ENCODE results near the gene EFEMP2.

EFEMP2 gene

DNA sequence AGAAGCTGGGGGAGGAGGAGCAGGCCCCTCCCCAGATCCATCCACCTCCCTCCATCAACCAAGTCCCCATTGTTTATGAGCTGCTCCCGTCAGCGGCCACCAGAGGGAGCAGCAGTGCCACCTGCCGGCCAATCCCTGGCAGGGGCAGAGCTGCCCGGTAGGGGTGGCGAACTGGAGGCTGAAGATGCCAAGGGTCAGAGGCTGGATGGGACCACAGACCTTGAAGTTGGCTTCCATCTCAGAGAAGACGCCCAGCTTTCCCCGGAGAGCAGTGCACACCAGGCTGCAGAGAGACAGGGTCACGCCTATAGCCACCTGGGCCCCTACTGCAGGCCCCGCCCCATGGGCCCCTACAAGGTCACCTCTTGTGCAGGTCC, 12.1 kb upstream of the EFEMP2 start:
- DNase-seq = peak; percentile 72

DNA sequence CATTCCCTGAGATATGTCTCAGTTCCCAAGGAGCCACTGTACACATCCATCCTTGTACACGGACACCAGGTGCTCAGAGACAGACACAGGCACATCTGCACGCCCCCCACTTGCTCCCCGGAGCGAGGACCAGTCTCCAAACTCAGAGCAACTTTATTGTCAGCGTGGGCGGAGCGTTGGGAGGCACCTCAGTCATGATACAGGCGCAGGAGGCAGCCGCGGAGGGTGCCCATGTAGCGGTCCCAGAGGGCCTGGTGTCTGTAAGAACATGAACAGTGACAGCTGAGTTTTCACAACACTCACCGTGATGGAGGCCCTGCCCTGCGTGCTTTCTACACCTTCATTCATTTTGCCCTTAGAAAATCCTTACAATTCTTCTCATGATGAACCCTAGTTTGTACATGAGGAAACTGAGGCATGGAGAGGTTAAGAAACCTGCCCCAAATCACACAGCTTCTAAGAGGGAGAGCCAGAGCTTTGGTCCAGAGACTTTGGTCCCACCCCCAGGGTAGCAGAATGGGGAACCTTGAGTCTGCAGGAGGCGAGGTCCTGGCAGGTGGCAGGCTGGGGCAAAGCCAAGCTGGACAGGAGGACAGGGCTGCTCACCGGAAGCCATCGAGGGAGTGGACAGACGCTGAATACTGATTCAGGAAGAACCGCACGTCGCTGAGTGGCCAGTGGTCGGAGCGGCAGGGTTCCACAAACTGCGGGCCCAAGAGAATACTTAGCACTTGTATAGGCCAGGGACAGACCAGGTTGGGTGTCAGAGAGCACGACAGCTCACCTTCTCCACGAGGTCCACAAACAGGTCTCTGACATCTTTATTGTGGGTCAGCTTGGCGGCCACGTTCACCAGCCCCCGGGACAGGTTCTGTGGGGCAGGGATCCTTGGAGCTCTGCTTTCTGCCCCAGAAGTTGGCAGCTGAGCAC, 11.5 kb upstream of the EFEMP2 start:
- DNase-seq = no peak

- no peak for DNase-seq
Observed at GRCh38 chr11:65883058-65883761, 10.6 kb upstream of the EFEMP2 start.

DNA sequence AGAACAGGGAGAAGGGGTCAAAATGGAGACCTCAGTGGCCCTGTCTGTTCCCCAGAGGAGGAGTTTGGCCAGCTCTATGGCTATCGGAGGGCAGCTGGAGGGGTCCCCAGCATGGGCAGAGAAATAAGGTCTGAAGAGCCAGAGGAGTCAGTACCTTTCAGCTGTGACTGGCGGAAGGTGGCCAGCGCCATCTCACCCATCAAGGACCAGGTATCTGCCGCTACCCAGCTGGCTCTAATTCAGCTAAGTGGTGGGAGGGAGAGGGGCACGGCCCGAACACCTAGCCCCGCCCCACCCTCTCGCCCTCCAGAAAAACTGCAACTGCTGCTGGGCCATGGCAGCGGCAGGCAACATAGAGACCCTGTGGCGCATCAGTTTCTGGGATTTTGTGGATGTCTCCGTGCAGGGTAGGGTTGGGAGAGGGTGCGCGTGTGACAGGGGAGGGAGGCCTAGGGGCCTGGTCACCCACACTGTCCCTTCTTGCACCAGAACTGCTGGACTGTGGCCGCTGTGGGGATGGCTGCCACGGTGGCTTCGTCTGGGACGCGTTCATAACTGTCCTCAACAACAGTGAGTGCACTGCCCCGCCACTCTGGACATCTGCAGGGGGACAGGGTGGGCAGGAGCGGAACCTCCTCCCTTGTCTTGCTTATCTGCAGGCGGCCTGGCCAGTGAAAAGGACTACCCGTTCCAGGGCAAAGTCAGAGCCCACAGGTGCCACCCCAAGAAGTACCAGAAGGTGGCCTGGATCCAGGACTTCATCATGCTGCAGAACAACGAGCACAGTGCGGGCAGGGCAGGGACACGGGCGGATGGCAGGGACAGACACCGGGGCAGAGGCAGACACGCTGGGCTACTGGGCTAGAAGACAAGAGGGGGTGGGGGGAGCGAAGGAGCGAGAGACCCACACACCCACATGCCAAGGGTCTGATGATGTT, 9.8 kb upstream of the EFEMP2 start:
- DNase-seq = no peak

- no peak for DNase-seq
Observed at GRCh38 chr11:65880844-65881421, 8.3 kb upstream of the EFEMP2 start.

GRCh38 chr11:65880027-65880426, 7.4 kb upstream of the EFEMP2 start:
- no peak for DNase-seq

GRCh38 chr11:65879617-65880016, 7.0 kb upstream of the EFEMP2 start, which contains the start of gene CTSW:
TSS of gene CTSW (plus strand) at chr11:65879837. CDS start at chr11:65879855, 18 bp downstream.
- DNase-seq = no peak

GRCh38 chr11:65873318-65874156, 937 bp upstream of the EFEMP2 start:
- peak; percentile 96 for DNase-seq

- DNase-seq = peak; percentile 59
Observed at GRCh38 chr11:65871811-65872548, 620 bp downstream of the EFEMP2 start.

- peak; percentile 29 for DNase-seq
Observed at GRCh38 chr11:65870706-65871681, 1.6 kb downstream of the EFEMP2 start.

DNA sequence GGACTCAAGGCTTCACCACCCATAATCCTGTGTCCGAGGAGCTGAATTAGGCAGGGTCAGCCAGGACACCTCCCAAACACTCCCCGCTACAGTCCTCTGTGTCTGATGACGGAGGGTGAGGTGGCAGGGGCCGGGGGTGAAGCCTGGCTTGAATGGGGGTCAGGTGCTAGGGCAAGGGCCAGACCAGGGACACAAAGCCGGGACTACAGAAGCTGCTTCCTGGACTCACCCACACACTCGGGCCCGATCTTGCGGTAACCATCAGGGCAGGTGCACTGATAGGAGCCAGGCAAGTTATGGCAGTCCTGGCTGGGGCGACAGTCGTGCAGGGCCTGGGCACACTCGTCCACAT, 2.3 kb downstream of the EFEMP2 start:
- DNase-seq = no peak

- DNase-seq = no peak
Observed at GRCh38 chr11:65869643-65870306, 2.8 kb downstream of the EFEMP2 start.

- no peak for DNase-seq
Observed at GRCh38 chr11:65868907-65869306, 3.7 kb downstream of the EFEMP2 start.

DNA sequence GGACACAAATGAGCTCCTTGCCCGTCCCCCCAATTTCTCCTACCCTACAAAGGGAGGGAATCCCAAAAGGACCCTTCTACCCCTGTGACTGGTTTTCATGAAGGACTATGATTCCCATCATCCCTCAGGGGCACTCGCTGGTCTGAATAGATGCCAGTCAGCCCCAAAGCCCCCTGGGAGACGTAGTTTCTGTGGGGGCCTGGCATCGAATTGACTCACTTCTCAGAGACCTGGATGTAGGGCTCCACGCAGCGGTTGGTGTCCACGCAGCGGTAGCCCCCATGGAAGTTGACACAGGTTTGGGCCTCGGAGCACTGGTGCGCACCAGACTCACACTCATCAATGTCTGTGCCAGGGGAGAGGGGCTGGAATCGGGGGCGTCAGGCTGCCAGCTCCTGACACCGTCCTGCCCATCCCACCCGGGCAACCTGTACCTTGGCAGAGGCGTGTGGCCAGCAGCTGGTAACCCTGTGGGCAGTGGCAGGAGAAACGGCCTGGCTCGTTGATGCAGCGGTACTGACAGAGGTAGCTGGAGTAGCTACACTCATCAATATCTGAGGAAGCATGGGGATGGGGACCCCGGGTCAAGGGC, 4.4 kb downstream of the EFEMP2 start:
- DNase-seq = no peak

DNA sequence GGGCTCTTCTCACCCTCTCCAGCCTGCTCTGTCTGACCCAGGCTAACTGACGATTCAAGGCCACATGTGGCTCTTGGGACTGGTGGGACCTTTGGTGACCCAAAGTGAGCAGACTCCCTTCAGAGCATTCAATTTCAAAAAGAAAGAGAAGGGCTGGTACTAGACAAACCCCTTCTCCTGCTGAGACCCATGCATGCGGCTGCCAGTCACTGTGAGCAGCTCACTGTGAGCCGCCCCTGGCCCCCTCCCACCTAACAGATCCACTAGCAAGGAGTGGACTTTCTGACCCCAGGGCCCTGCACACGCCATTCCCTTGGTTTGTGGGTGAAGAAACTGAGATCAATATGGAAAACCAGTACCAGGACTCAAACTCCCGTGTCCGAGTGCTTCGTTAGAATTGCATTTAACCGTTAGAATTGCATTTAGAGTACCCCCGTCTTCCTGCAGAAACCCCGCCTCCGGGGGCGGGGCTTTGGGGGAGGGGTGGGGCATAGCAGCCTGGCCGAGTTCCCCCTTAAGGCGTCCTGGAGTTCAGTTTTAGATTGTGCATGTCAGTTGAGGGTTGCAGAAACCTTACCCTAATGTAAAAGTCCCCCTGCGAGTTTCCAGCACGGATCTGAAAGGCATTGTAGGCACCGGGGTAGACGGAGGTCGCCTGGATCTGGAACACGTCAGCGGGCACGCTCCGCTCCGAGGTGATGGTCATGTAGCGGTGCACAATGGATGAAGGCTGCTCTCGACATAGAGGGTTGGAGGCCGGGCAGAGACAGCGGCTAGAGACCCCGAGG, 5.1 kb downstream of the EFEMP2 start:
- no peak for DNase-seq

- no peak for DNase-seq
Observed at GRCh38 chr11:65866509-65867283, 5.9 kb downstream of the EFEMP2 start.

Data from T1000 (cell line).